Activated naive CD4-positive, alpha-beta T cell treated with anti-CD3 and anti-CD28 coated beads, Interleukin-2, amount 50 U/mL, for 16 hours (primary cell): ENCODE data around the gene MPZL3.

Source experiments
- DNase-seq: peaks from one replicate; pipeline ENCODE4 v3.0.0-alpha.2; 2020

The MPZL3 gene

DNA sequence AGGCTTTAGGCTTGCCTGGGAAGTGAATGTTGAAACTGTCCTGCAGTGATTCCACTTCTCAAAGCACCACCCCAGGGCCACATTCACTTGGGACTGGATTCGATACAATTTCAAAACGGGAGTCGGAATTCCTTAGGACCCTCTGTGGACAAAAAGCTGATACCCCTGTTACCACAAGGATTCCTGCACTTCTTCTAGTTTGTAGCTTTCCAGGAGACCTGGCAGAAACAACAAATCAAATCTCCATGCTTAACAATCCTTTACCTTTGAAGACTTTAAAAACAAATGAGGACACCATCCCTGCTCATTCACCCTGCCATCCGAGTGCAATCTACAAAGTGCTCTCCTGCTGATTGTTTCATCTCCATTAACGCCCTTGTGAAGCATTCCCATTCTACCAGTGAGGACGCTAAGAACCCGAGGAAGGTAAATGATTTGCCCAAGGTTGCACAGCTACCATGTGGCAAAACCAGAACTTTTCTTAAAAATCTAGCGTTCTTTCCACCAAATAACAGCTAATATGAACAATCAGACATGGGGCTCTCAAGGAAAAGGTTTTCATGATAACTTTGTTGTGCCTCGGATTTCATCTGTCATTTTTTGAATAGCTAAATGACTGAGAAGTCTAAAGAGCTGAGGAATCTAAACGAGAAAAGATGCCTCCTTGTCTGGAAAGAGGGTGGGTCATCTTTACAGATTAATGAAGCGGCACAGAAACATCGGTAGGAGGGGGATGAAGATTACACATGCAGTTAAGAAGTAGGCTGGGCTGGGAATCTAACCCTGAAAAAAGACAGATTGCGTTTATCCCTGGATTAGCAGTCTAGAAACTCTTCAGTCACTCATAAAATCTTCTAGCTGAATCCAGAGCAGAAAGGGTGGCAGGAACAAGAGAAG lies 12.7 kb upstream of the MPZL3 start:
- DNase-seq: no peak

DNA sequence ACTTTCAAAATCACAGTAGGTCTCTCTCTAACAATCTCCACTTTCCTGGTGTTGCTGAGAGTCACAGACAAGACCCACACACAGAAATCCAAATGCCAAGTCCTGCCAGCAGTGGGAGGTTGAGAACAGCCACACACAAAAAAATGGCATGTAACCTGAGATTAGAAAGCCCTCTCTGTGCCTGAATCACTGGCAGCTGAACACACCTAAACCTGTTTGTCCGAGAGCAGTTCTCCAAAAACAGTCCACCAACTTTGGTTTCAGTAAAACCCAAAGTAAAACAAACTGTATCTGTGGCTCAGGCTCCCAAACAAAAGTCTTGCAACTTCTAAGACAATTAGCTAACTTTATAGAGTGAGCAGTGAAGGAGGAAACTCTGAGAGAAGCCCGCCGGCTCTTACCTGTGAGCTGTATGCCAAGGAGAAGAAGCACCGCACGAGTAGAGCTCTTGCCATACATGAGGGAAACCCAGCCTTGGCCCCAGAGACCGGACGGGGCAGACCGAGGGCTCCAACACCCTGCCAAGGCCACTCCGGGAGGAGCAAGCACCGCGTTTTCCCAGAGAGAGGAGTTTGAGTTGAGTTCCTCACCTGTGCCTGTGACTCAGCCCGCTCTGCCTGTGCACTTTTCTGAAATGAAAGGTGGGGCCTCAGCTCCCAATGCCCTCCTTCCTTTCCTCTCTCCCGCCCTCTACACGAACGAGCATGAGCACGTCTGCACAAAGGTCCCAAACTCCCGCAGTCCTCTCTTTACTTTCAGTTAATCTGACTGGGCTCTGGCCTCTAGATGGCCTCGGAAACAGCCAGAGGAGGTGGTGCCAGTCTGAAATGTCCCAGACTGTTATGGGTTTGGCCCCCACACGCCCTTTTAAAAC lies 11.8 kb upstream of the MPZL3 start, which contains the start of gene MPZL2:
Gene MPZL2 (minus strand): TSS at position 603 of the 874 bp plus-strand sequence. CDS start 144 bp downstream, at position 459.
- peak; percentile 47 for DNase-seq

DNA sequence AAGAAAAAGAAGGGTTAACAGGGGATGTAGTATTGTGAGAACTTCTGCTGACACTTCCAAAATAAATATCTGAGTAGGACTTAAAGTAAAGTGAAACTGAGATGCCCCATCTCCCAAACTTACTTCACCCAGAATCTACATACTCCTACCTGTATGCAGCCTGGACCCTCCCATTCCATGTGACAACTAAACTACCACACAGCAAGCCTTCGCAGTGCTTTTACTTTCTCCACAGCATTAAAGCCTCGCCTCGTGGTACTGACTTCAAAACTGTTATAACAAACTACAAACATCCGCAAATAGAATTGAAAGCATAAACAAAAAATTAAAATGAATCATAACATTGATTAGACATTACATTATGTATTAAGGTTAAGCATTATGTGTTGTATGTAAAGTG lies 10.9 kb upstream of the MPZL3 start:
- no peak for DNase-seq

DNA sequence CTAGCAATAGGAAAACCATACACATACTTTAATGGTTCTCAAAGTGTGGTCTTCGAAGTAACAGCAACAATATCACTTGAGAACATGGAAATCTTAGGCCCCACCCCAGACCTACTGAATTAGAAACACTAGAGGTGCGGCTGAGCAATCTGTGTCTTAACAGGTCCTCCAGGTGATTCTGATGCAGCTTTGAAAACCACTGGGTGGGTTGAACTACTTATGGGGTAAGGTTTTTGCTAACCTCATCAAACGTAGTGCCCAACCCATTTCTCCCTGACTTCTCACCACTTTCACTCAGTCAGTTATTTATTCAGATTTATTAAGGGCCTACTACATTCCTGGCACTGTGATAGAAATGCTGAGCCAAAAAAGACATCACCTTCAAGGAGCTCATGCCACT lies 8.2 kb upstream of the MPZL3 start:
- DNase-seq: no peak

DNA sequence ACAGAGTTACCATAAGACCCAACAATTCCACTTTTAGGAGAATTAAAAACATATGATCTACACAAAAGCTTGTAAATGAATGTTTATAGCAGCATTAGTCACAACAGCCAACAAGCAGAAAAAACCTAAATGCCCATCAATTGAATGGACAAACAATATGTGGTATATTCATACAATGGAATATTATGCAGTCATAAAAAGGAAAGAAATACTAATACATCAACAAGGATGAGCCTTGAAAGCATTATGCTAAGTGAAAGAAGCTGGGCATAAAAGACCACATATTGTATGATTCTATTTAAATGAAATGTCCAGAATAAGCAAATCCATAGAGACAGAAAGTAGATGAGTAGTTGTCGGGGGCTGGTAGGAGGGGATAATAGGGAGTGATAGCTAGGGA lies 7.0 kb upstream of the MPZL3 start:
- DNase-seq: no peak

DNA sequence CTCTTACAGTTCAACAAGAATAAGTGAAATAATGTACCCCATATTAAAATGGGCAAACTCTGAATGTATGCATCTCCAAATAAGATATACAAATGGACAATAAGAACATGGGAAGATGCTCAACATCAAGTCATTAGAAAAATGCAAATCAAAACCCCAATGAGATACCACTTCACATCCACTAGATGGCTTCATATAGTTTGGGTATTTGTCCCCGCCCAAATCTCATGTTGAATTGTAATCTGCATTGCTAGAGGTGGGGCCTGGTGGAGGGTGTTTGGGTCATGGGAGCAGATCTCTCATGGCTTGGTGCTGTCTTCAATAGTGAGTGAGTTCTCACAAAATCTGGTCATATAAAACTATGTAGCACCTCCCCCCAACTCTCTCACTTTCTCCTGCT lies 6.2 kb upstream of the MPZL3 start:
- DNase-seq: no peak

DNA sequence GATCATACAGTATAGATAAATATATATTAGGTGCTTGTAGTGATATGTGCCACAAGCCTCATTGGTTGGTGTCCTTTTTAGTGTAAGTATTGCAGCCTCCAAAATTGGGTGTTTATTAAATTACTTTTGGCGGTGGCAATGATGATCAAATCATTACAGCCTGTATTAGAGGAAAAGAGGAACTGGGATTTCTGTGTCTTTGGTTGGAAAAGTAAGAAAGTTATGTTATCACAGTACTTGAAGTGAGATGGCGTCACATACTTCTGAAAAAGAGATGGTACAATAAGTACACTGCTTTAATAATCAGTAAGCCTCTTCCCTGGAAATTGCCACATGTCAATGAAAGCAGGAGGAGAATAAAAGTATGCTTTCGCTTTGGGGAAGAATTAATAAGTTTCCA lies 523 bp upstream of the MPZL3 start:
- DNase-seq: no peak

DNA sequence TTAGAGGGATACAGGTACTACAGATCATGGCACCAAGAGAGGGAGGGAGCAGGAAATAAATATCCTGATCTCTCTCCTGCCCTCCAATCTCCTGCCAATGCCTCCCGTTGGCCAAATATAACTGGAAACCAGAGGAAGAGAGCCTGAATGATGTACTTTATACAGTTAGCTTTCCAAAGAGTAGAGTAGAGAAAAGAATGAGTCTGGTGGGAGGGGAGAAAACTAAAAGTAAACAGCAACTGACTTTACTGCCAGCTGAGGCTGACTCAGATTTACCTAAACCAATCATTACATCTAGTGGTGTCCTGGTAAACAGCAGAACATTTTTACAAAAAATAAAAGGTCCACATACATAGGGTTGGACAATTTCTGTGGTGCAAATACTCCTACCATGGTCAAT lies 5.1 kb downstream of the MPZL3 start:
- DNase-seq: no peak

DNA sequence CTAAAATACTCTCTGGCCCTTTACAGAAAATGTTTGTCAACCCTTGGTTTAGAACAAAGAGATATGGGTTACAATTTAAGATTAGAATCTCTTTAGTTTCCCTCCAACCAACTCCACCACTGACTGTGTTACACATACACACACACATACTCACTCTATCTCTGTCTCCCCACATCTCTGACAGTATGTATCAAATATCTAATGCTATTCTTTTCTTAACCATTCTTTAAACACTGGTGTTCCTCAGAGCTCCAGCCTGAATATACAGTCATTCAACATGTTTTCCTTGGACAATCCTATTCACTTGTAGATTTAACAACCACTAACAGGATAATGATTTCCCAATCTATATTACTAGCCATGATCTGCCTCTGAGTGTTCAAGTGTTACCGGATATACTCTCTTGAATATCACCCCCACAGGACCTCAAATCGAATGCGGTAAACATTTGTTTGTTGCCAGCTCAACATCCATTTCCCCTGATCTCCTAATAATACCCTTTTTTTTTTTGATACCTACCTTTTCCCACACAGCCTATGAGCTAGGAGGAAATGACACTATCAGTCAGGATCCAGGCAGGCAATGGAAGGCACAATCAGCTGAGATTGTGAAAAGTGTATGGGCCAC lies 6.1 kb downstream of the MPZL3 start:
- no peak for DNase-seq

DNA sequence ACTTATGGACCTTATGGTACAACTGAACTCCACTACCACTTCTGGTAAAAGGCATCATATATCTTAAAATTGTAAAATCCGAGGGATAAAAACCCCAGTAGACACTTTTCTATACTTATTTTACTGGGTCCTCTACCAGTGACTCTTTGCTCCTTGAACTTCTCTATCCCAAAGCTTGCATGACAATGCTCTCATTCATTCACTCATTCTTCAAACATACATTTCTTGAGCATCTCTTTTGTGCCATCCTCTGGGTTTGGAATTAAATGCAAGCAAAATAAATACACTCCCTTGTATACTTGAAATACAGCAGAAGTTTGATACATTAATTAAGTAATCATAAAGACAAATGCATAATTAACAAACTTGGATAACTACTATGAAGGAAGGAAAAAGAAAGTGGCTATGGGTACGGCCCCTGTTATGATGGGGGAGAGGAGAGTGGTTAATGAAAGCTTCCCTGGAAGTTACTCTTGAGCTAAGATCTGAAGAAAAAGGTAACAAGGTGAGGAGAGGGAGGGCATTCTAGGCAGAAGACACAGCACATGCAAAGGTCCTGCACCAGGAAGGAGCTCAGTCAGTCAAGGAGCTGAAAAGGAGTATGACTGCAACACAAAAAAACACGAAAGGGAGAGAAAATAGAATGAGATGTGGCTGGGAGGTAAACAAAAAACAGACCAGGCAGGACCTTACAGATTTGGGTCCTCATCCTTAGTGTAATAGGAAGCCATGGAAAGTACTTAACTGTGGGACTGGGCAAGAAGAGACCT lies 8.0 kb downstream of the MPZL3 start:
- no peak for DNase-seq

DNA sequence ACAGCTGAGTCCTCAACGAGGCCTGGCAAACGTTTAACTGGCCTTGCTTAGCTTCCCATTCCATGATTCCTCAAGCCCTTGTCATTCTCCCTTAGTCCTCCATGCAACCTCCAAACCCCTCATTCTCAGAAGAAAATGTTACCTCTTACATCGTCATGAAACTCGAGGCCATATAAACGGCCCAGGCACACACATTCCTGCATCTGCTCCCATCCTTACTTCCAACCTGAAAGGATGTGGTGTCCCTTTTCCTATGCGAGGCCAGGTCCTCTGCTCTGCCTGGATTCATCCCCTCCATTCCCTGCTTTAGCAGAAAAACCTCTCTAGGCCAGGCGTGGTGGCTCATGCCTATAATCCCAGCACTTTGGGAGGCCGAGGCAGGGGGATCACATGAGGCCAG lies 9.0 kb downstream of the MPZL3 start:
- DNase-seq: no peak

DNA sequence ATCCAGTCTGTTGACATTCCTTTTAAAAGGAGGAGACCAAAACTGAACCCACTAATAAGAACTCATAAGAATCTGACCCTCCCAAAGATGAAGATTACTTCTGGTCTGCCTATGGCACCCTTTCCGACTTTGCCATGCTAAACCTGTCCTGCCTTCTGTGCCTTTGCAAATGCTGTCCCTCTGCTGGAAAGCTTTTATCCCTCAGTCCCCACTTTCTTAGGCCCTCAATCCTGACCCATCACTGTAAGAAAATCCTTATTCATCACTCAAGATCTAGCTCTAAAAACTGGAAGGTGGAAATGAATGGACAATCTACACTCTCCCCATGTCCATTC lies 10.4 kb downstream of the MPZL3 start:
- no peak for DNase-seq

DNA sequence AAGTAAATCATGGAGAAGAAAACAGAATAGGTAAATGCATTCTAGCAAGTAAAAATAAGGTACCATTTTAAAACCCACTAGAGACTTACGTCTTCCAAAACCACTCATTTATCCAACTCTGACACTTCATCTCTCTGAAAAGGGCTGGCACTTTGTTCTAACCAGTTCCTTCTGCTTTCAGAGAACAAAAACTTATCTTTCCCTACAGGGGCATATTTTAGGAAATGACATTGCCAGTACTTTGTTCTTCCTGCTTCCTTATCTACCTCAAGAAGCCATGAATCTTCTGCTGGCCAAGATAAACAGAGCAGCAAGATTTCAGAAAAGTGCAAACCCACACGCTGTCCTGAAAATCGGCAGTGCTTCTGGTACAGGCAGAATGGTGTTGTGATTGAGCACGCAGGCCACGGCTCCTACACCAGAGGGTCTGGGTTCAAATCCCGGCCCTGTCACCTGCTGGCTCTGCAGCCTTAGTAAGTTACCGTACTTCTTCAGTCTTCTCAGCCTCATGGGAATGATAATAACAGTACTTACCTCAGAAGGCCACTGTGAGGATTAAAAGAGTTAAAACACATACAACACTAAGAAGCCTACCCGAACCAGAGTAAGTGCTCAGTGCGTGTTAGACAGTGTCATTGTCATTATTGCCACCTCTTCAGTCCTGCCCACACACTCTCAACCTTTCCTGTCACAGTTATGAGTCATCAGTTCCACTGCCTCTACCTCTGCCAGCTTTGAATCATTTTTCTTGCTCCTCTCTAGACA lies 11.0 kb downstream of the MPZL3 start:
- peak; percentile 61 for DNase-seq

DNA sequence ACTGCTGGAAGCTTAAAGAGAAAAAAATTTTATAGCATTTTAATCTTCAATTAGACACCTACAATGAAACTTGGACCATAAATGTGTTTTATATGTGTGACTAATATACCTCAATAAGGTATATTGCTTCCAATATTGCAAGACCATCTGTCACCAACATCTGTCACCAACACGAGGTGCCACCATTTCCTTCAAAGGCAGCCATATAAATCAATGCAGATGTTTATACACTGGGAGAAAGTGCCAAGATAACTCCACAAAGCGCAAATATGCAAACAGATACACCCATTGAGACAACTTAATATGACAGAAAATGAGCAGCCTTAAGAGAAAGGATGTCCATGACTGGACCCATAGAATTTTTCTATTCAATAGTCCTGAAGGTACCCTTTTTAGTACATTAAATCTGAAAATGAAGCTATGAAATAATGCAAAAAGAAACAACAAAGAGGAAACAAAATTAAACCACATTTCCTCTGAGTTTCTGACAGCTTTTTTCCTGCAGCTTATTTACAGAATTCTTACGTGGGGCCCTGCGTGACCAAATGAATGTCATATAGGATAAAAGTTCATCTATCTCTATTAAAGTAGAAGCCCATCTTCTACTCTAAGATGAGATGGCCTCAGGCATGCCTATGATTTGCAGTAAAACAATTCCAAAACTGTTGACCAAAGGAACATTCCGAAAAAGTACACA lies 12.5 kb downstream of the MPZL3 start:
- DNase-seq: no peak

DNA sequence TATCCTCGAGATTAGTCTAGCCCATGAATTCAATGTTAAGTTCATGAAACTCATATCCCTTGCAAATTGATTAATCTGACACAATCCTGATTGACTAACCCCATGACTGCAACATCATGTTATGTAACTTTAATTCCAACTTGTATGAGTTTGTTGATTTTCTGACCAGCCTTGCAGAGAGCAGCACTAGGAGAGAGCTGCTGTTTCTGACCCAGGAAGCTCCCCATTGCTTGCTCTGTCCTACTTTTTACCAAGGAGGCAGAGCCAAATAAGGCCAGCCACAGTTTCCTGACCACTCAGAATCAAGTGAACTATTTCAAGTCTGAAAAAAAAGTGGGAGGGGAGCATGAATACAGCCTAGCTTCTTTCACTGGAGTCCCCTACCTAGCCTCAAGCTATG lies 13.2 kb downstream of the MPZL3 start:
- no peak for DNase-seq

DNA sequence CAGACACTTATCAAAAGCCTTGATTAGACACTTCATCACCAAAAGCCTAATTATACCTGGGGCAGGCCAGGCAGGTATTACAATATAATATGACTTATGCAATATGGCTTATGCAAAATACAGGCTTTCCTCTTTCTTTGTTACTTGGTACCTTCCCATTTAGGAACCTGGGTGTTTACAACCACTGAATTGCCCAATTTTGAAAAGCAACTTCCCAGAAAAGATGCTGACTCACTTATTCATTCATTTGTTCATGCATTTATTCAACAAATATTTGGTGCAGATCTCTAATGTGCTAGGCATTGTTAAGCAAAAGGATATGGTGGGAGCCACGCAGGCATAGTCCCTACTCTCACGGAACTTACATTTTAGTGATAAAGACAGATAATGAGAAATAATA lies 13.7 kb downstream of the MPZL3 start:
- no peak for DNase-seq

DNA sequence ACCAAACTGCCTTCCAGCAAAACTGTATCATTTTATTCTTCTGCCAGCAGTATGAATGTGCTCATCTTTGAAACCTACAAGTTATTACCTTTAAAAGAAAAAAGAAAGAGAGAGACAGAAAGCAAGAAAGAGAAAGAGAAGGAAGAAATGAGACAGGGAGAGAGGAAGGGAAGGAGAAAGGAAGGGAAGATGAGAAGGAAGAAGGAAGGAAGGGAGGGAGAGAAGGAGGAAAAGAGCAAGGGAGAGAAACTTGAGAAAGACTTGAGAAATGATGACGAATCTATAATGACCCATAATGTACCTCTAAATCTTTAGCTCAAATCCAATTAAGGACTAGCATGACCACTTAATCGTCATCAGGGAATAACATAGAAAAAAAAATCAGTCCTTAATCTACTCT lies 16.0 kb downstream of the MPZL3 start:
- DNase-seq: no peak

DNA sequence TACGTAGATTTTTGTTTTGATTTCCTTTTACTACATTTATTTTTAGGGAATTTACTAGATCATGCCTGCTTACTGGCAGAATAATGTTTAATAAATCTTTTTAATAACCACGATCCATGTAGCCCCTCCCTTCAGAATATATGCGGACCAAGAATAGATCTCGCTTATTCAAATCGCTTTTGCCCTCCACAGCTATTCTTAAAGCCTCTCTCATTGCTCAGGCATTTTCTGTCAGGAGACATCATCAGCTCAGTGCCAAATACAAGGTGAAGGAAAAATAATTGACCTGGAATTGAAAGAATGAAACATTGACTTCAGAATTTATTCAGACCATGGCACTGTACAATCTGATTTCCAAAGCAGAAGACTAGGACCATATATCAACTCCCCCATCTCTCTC lies 17.3 kb downstream of the MPZL3 start:
- no peak for DNase-seq

DNA sequence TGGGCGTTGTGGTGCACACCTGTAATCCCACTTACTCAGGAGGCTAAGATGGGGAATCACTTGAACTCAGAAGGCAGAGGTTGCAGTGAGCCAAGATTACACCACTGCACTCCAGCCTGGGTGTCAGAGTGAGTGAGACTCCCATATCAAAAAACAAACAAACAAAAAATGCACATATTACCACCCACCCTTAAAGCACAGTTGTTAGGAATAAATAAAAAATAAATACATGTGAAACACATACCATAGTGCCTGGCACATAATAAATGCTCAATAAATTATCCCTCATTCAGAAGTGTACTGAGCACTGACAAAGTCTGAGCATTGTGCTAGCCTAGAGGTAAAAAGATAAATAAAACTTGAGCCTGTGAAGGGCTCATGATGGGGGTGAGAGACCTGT lies 18.3 kb downstream of the MPZL3 start:
- no peak for DNase-seq

DNA sequence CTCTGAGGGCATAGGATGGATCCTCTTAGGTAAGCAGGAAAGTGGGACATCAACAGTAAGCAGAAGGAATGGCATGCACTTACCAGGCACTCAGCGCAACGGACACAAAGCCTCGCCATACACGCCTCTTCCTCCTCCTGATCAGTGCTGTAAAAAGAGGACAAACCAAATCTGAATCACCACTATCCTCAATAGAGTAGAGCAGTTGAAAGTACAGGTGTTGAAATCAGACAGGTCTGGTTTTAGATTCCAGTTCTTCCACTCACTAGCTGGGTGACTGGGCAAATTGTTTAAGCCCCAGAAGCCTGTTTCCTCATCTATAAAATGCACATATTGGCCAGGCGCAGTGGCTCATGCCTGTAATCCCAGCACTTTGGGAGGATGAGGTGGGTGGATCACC lies 18.8 kb downstream of the MPZL3 start:
- no peak for DNase-seq

DNA sequence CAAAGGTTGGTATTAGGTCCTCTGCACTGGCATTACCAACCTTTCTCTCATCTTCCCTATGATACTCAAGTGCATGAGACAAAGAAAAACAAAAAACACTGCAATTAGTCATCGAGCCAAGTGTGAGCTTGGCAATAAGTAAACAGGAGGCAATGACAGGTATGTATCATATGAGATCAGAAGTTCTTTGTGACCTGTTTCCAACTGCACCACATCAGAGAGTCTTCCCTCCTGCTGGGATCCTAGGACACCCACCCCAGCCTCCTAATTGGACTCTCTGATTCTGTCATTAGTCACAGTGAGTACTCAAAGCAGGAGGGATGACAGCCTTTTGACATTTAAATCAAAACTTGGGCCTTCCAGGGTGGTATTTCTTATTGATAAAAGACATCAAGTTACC lies 19.5 kb downstream of the MPZL3 start:
- peak; percentile 74 for DNase-seq
